Hepatocyte (in vitro differentiated cells): ENCODE results near the gene PTPRD. TPM values are rescaled to one million over a fixed set of nuclear protein-coding genes. Genes with fewer than 3 reads are reported as not detected.
A peak's percentile ranks its signal among the peaks of the same experiment; 100 is the strongest.

ENCODE experiments used
- DNase-seq: peaks from one replicate; pipeline ENCODE4 v3.0.0-alpha.2; 2016; ENCODE audit warnings: low spot score
- H2AFZ ChIP-seq: fragments of 200-600 bp; sonication (generic); 2 replicates; pipeline ENCODE4 v1.6.0; 2016; ENCODE audit warnings: antibody characterized with exemption, mild to moderate bottlenecking
- H3K27ac ChIP-seq: fragments of 200-600 bp; sonication (generic); 2 replicates; pipeline ENCODE4 v1.5.1; 2016; ENCODE audit warnings: mild to moderate bottlenecking
- H3K27me3 ChIP-seq: fragments of 200-600 bp; sonication (generic); 2 replicates; pipeline ENCODE4 v1.6.1; 2016
- H3K36me3 ChIP-seq: fragments of 200-600 bp; sonication (generic); replicated peaks from 2 replicates; pipeline ENCODE4 v1.5.1; 2016; ENCODE audit warnings: low read depth; ENCODE audit not compliant: insufficient read depth
- H3K4me1 ChIP-seq: fragments of 200-600 bp; sonication (generic); 2 replicates; pipeline ENCODE4 v1.5.1; 2016; ENCODE audit warnings: mild to moderate bottlenecking, moderate library complexity; ENCODE audit not compliant: insufficient read depth
- H3K4me2 ChIP-seq: fragments of 200-600 bp; sonication (generic); 2 replicates; pipeline ENCODE4 v1.6.0; 2016
- H3K4me3 ChIP-seq: fragments of 200-600 bp; sonication (generic); 2 replicates; pipeline ENCODE4 v1.5.1; 2016; ENCODE audit warnings: mild to moderate bottlenecking
- H3K79me2 ChIP-seq: fragments of 200-600 bp; sonication (generic); 2 replicates; pipeline ENCODE4 v1.6.0; 2017; ENCODE audit warnings: mild to moderate bottlenecking
- H3K9me2 ChIP-seq: fragments of 200-600 bp; sonication (generic); replicated peaks from 2 replicates; pipeline ENCODE4 v1.6.0; 2017; ENCODE audit warnings: mild to moderate bottlenecking; ENCODE audit not compliant: insufficient read depth
- H3K9me3 ChIP-seq: fragments of 200-600 bp; sonication (generic); 2 replicates; pipeline ENCODE4 v1.5.1; 2016; ENCODE audit warnings: low read depth, mild to moderate bottlenecking
- H4K20me1 ChIP-seq: fragments of 200-600 bp; sonication (generic); 2 replicates; pipeline ENCODE4 v1.6.0; 2016; ENCODE audit warnings: mild to moderate bottlenecking; ENCODE audit not compliant: insufficient read depth, poor library complexity, severe bottlenecking
- EZH2 ChIP-seq: fragments of 200-600 bp; sonication (generic); IDR thresholded peaks from 2 replicates; pipeline ENCODE4 v1.6.1; 2016; ENCODE audit warnings: antibody characterized with exemption, mild to moderate bottlenecking, borderline replicate concordance
- EZH2phosphoT487 ChIP-seq: fragments of 200-600 bp; sonication (generic); IDR thresholded peaks from one replicate; pipeline ENCODE4 v1.6.1; 2018; ENCODE audit warnings: antibody characterized with exemption, mild to moderate bottlenecking, low read depth, moderate library complexity; ENCODE audit not compliant: unreplicated experiment, severe bottlenecking
- WGBS: methylation state at CpG from one replicate; pipeline ENCODE4 v1.1.6; 2016; ENCODE audit warnings: low lambda C conversion rate; ENCODE audit errors: missing lambda C conversion rate; 5-methylcytosine and 5-hydroxymethylcytosine counted together
- polyA plus RNA-seq: library from polyadenylated mRNA; unstranded; fragments of >200 nt; fragmentation: Nextera tagmentation; extraction: Ambion mirVana; gene quantifications from 2 replicates; pipeline ENCODE4 v1.2.1, GENCODE V29; 2016
- total RNA-seq: library from RNA; depleted of rRNA; stranded (reverse); fragments of >200 nt; gene quantifications from 2 replicates; pipeline ENCODE4 v1.2.3, GENCODE V29; 2014
- TF ChIP-seq, protein P1 (sequence below): fragments of 200-600 bp; sonication (generic); IDR thresholded peaks from 2 replicates; pipeline ENCODE4 v1.5.1; 2016; ENCODE audit warnings: antibody characterized with exemption, mild to moderate bottlenecking; ENCODE audit not compliant: poor library complexity

PTPRD gene
- total and polyA plus RNA-seq, 2 experiments from 2014 or later = 6.5 to 77.6 TPM

DNA sequence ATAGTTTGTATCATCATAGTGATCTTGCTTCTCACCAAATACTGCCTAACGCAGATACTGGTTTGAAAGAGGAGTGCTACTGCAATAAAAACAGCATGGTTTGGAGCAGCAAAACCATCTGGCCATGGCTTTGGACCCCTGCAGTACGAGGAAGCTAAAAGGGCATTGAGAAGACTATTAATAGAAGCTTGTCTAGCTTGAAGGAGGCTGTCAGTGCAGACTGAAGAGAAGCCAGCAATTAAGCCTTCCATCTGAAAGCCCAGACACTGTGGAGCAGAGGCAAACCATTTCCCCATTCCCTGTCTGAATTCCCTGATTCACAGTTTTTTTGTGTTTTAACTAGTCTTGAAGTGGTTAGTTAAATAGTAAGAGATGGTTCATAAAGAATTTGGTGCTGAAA, 281.6 kb downstream of the PTPRD start:
- DNase-seq = no peak
- no peak overlapping the region for H3K4me3 ChIP-seq
- no peaks in the 10 kb centered on the region for H3K9me3 ChIP-seq
- H3K27ac ChIP-seq = no peak overlapping the region
- no peak overlapping the region for H2AFZ ChIP-seq
- H3K36me3 ChIP-seq = no peaks in the 10 kb centered on the region
- H3K4me1 ChIP-seq = no peaks in the 10 kb centered on the region
- no peaks in the 10 kb centered on the region for H4K20me1 ChIP-seq
- H3K4me2 ChIP-seq = no peak overlapping the region
- H3K27me3 ChIP-seq = no peaks in the 10 kb centered on the region
- H3K79me2 ChIP-seq = no peaks in the 10 kb centered on the region
- WGBS = 65% methylated on average over 2 of the region's 2 CpGs
- H3K9me2 ChIP-seq = no peaks in the 10 kb centered on the region
- TF ChIP-seq EZH2 = no peak
- TF ChIP-seq, protein P1, sequence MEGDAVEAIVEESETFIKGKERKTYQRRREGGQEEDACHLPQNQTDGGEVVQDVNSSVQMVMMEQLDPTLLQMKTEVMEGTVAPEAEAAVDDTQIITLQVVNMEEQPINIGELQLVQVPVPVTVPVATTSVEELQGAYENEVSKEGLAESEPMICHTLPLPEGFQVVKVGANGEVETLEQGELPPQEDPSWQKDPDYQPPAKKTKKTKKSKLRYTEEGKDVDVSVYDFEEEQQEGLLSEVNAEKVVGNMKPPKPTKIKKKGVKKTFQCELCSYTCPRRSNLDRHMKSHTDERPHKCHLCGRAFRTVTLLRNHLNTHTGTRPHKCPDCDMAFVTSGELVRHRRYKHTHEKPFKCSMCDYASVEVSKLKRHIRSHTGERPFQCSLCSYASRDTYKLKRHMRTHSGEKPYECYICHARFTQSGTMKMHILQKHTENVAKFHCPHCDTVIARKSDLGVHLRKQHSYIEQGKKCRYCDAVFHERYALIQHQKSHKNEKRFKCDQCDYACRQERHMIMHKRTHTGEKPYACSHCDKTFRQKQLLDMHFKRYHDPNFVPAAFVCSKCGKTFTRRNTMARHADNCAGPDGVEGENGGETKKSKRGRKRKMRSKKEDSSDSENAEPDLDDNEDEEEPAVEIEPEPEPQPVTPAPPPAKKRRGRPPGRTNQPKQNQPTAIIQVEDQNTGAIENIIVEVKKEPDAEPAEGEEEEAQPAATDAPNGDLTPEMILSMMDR = no peak
- TF ChIP-seq EZH2phosphoT487 = no peak

- Histone ChIP-seq H2AFZ (no peak overlapping the region), H3K79me2 (no peaks in the 10 kb centered on the region), H3K9me3 (no peaks in the 10 kb centered on the region), H3K36me3 (no peaks in the 10 kb centered on the region), H3K4me2 (no peak overlapping the region), H3K27me3 (no peaks in the 10 kb centered on the region), H3K4me3 (no peak overlapping the region), H3K4me1 (no peaks in the 10 kb centered on the region), H3K9me2 (no peaks in the 10 kb centered on the region), H3K27ac (no peak overlapping the region), H4K20me1 (no peaks in the 10 kb centered on the region)
- WGBS = 62% methylated on average over 2 of the region's 2 CpGs
- TF ChIP-seq EZH2phosphoT487 (no peak), EZH2 (no peak)
- TF ChIP-seq, protein P1 = no peak
- no peak for DNase-seq
Measured at GRCh38 chr9:10282084-10282483, 330.7 kb downstream of the PTPRD start.

GRCh38 chr9:10274988-10275387, 337.8 kb downstream of the PTPRD start:
- Histone ChIP-seq H4K20me1 (no peaks in the 10 kb centered on the region), H3K4me2 (no peak overlapping the region), H2AFZ (no peak overlapping the region), H3K9me2 (no peaks in the 10 kb centered on the region), H3K79me2 (no peaks in the 10 kb centered on the region), H3K36me3 (no peaks in the 10 kb centered on the region), H3K4me1 (no peaks in the 10 kb centered on the region), H3K27ac (no peak overlapping the region), H3K9me3 (no peaks in the 10 kb centered on the region), H3K4me3 (no peak overlapping the region), H3K27me3 (no peaks in the 10 kb centered on the region)
- no peak for DNase-seq
- 24% methylated on average over 1 of the region's 1 CpG for WGBS
- TF ChIP-seq, protein P1 = peak; percentile 40
- no peak for TF ChIP-seq EZH2
- TF ChIP-seq EZH2phosphoT487 = no peak

- H3K4me1 ChIP-seq = no peaks in the 10 kb centered on the region
- no peaks in the 10 kb centered on the region for H3K9me3 ChIP-seq
- H3K9me2 ChIP-seq = no peaks in the 10 kb centered on the region
- no peak overlapping the region for H2AFZ ChIP-seq
- no peak for DNase-seq
- H3K4me3 ChIP-seq = no peak overlapping the region
- H3K36me3 ChIP-seq = no peaks in the 10 kb centered on the region
- TF ChIP-seq, protein P1 = no peak
- no peak for TF ChIP-seq EZH2
- TF ChIP-seq EZH2phosphoT487 = no peak
- WGBS = 35% methylated on average over 4 of the region's 4 CpGs
- H3K79me2 ChIP-seq = no peaks in the 10 kb centered on the region
- H3K27me3 ChIP-seq = no peaks in the 10 kb centered on the region
- H4K20me1 ChIP-seq = no peaks in the 10 kb centered on the region
- H3K27ac ChIP-seq = no peak overlapping the region
- H3K4me2 ChIP-seq = no peak overlapping the region
Measured at GRCh38 chr9:10274175-10274574, 338.6 kb downstream of the PTPRD start.
